WTC11 (cell line): ENCODE data around the gene CCDC17. TPM values are rescaled to one million over a fixed set of nuclear protein-coding genes. Genes with fewer than 3 reads are reported as not detected.

Experiments used
- ATAC-seq: fragments of 200-7000 bp; cut with Tn5 transposase; 2 replicates; pipeline ENCODE4 v1.10.0; 2021; ENCODE audit warnings: mild to moderate bottlenecking, moderate library complexity
- CTCF ChIA-PET: fragments of 300-600 bp; sonication (Branson Sonifier 250); formaldehyde crosslinking; loops from one replicate; lab custom pipeline; 2021; ENCODE audit warnings: antibody characterized with exemption; lab: Charles Lee
- POLR2A ChIA-PET: fragments of 350-600 bp; sonication (Branson Sonifier 250); formaldehyde crosslinking; loops from one replicate; lab custom pipeline; 2021; ENCODE audit warnings: antibody characterized with exemption; lab: Charles Lee
- DNase-seq: peaks from one replicate; pipeline ENCODE4 v3.0.0; 2021; ENCODE audit warnings: low spot score
- H3K27ac Mint-ChIP-seq: 2 replicates; pipeline ENCODE4 v1.8.0; 2021; ENCODE audit warnings: mixed read lengths
- H3K27me3 Mint-ChIP-seq: 2 replicates; pipeline ENCODE4 v1.8.0; 2021; ENCODE audit warnings: low read depth, mild to moderate bottlenecking, moderate library complexity, mixed read lengths
- H3K36me3 Mint-ChIP-seq: 2 replicates; pipeline ENCODE4 v1.8.0; 2021; ENCODE audit warnings: mixed read lengths
- H3K4me1 Mint-ChIP-seq: 2 replicates; pipeline ENCODE4 v1.8.0; 2022; ENCODE audit warnings: mixed read lengths
- H3K4me3 Mint-ChIP-seq: 2 replicates; pipeline ENCODE4 v1.8.0; 2021; ENCODE audit warnings: mild to moderate bottlenecking, moderate library complexity, mixed read lengths
- H3K9me3 Mint-ChIP-seq: 2 replicates; pipeline ENCODE4 v1.8.0; 2021; ENCODE audit warnings: mixed read lengths
- ATF3 ChIP-seq: sonication (generic); formaldehyde crosslinking; conservative IDR thresholded peaks from 2 replicates; pipeline ENCODE4 v1.8.1; 2022; ENCODE audit warnings: mild to moderate bottlenecking, missing genetic modification reagents
- CREB1 ChIP-seq: sonication (generic); formaldehyde crosslinking; IDR thresholded peaks from 2 replicates; pipeline ENCODE4 v1.8.0; 2023; ENCODE audit warnings: mild to moderate bottlenecking, missing genetic modification reagents
- CREM ChIP-seq: sonication (generic); formaldehyde crosslinking; IDR thresholded peaks from 2 replicates; pipeline ENCODE4 v1.8.1; 2022; ENCODE audit warnings: mild to moderate bottlenecking, missing genetic modification reagents, moderate library complexity
- ESRRA ChIP-seq: sonication (generic); formaldehyde crosslinking; IDR thresholded peaks from 2 replicates; pipeline ENCODE4 v1.8.1; 2022; ENCODE audit warnings: mild to moderate bottlenecking, missing genetic modification reagents, borderline replicate concordance
- ETV6 ChIP-seq: sonication (generic); formaldehyde crosslinking; IDR thresholded peaks from 2 replicates; pipeline ENCODE4 v1.8.1; 2022; ENCODE audit warnings: mild to moderate bottlenecking, missing genetic modification reagents
- HMGXB4 ChIP-seq: sonication (generic); formaldehyde crosslinking; IDR thresholded peaks from 2 replicates; pipeline ENCODE4 v1.8.1; 2023; ENCODE audit warnings: mild to moderate bottlenecking, moderate library complexity, missing genetic modification reagents
- IRF2 ChIP-seq: sonication (generic); formaldehyde crosslinking; IDR thresholded peaks from 2 replicates; pipeline ENCODE4 v1.8.0; 2022; ENCODE audit warnings: low read depth, missing genetic modification reagents, borderline replicate concordance
- SMAD3 ChIP-seq: sonication (generic); formaldehyde crosslinking; IDR thresholded peaks from 2 replicates; pipeline ENCODE4 v1.8.0; 2022; ENCODE audit warnings: missing genetic modification reagents, mild to moderate bottlenecking, borderline replicate concordance
- STAT6 ChIP-seq: sonication (generic); formaldehyde crosslinking; conservative IDR thresholded peaks from 2 replicates; pipeline ENCODE4 v1.8.1; 2023; ENCODE audit warnings: mild to moderate bottlenecking, low read depth, missing genetic modification reagents, moderate library complexity
- ZBTB21 ChIP-seq: sonication (generic); formaldehyde crosslinking; IDR thresholded peaks from 2 replicates; pipeline ENCODE4 v1.8.1; 2023; ENCODE audit warnings: mild to moderate bottlenecking, missing genetic modification reagents, borderline replicate concordance
- ZMAT4 ChIP-seq: fragments of 250-450 bp; sonication (Bioruptor Pico); IDR thresholded peaks from 2 replicates; pipeline ENCODE4 v1.9.0; 2021; ENCODE audit warnings: mild to moderate bottlenecking
- ZNF138 ChIP-seq: sonication (generic); formaldehyde crosslinking; conservative IDR thresholded peaks from 2 replicates; pipeline ENCODE4 v1.8.1; 2022; ENCODE audit warnings: mild to moderate bottlenecking, moderate library complexity, missing genetic modification reagents
- ZNF317 ChIP-seq: sonication (generic); formaldehyde crosslinking; IDR thresholded peaks from 2 replicates; pipeline ENCODE4 v1.8.1; 2023; ENCODE audit warnings: low read depth, mild to moderate bottlenecking, moderate library complexity, missing genetic modification reagents, borderline replicate concordance
- total RNA-seq: library from RNA; stranded (reverse); gene quantifications from 3 replicates; pipeline ENCODE4 v1.2.3, GENCODE V29; 2021
- TF ChIP-seq, protein P1 (sequence below): sonication (generic); formaldehyde crosslinking; IDR thresholded peaks from 2 replicates; pipeline ENCODE4 v1.8.0; 2022; ENCODE audit warnings: mild to moderate bottlenecking, missing genetic modification reagents

Gene CCDC17
- total RNA-seq, 1 experiment from 2014 or later, result 3.5 TPM

- no peak for TF ChIP-seq SMAD3 (CRISPR knock-in tag)
- TF ChIP-seq CREB1, result no peak
- TF ChIP-seq ZBTB21, result no peak
- TF ChIP-seq ZNF138 (CRISPR knock-in tag), result no peak
- TF ChIP-seq, protein P1, sequence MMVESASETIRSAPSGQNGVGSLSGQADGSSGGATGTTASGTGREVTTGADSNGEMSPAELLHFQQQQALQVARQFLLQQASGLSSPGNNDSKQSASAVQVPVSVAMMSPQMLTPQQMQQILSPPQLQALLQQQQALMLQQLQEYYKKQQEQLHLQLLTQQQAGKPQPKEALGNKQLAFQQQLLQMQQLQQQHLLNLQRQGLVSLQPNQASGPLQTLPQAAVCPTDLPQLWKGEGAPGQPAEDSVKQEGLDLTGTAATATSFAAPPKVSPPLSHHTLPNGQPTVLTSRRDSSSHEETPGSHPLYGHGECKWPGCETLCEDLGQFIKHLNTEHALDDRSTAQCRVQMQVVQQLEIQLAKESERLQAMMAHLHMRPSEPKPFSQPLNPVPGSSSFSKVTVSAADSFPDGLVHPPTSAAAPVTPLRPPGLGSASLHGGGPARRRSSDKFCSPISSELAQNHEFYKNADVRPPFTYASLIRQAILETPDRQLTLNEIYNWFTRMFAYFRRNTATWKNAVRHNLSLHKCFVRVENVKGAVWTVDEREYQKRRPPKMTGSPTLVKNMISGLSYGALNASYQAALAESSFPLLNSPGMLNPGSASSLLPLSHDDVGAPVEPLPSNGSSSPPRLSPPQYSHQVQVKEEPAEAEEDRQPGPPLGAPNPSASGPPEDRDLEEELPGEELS (CRISPR knock-in tag), result no peak
- TF ChIP-seq ZNF317, result no peak
- TF ChIP-seq HMGXB4 (CRISPR knock-in tag), result no peak
- no peak for TF ChIP-seq STAT6 (CRISPR knock-in tag)
- TF ChIP-seq CREM (CRISPR knock-in tag), result no peak
- TF ChIP-seq ETV6 (CRISPR knock-in tag), result no peak
- TF ChIP-seq ATF3 (CRISPR knock-in tag), result no peak
Measured at GRCh38 chr1:45585496-45586075, 38.3 kb downstream of the CCDC17 start (continued).

DNA sequence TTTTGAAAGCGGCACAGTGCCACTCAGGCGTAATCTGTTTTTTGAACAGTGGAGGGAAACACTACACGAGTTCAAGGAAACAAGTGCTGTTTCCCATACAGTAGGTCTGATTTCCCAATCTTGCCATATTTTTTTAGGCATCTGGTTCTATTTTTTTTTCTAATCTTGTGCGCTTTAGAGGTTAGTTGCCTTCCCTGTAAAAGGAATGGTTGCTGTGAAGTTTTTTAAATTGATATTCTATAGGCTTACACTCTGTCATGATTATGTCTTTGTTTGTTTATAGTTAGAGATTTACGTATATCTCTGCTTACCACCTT, 38.8 kb downstream of the CCDC17 start:
- ChIA-PET POLR2A (interaction anchor here (0.6 to 1.2 kb wide), 6 partner anchors 34 to 1686 kb away, joined by 3 to 7 read pairs (median 4); partner anchors contain the start of genes CCDC163, MMACHC and PRDX1), CTCF (interaction anchor here (1.0 kb wide), 1 partner anchor 34 kb away, joined by 4 read pairs; the partner anchor contains the start of gene AKR1A1)
- no peaks in the 10 kb centered on the region for H3K9me3 Mint-ChIP-seq
- no peak for ATAC-seq
- H3K27me3 Mint-ChIP-seq, result peaks cover 2% of the 10 kb centered on the region; the same call in 1 of the 2 replicates
- peak overlapping the region; percentile 98 for H3K27ac Mint-ChIP-seq
- no peak for DNase-seq
- no peak for TF ChIP-seq IRF2 (CRISPR knock-in tag)
- no peak for TF ChIP-seq ZMAT4 (CRISPR knock-in tag)
- TF ChIP-seq ESRRA (CRISPR knock-in tag), result no peak
- no peak for TF ChIP-seq CREM (CRISPR knock-in tag)
- TF ChIP-seq, all 79 proteins: peak for 0
- H3K4me1 Mint-ChIP-seq, result peaks cover 30% of the 10 kb centered on the region
- peak overlapping the region; percentile 95 for H3K4me3 Mint-ChIP-seq
- H3K36me3 Mint-ChIP-seq, result peaks cover 31% of the 10 kb centered on the region
